GM21576 (cell line): ENCODE data around the gene C1QTNF4.
A peak's percentile ranks its signal among the peaks of the same experiment; 100 is the strongest.

Source experiments
- ATAC-seq: cut with Tn5 transposase; IDR thresholded peaks from one replicate; pipeline ENCODE4 v1.9.1; 2021; ENCODE audit warnings: mild to moderate bottlenecking, moderate library complexity; ENCODE audit not compliant: unreplicated experiment

Gene C1QTNF4

DNA sequence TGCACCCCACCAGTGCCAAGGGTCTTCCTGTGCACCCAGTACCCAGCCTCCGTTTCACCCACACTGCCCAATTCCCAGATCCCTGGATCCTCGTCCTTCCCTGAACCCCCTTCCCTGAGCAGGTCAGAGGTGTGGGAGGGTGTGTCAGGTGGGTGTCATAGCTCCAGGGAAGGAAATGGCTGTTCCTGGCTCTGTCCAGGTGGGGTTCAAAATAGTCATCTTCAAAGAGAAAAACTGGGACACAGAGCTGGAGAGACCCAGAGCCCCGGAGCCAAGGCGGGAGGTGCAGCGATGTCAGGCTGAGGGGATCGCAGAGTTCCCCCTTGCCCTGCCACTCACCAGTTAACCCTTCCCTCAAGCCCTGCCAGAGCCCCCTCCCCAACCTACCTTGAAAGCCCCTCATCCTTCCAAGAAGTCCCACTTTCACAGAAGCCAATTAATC, 698 bp downstream of the C1QTNF4 start:
- no peak for ATAC-seq

DNA sequence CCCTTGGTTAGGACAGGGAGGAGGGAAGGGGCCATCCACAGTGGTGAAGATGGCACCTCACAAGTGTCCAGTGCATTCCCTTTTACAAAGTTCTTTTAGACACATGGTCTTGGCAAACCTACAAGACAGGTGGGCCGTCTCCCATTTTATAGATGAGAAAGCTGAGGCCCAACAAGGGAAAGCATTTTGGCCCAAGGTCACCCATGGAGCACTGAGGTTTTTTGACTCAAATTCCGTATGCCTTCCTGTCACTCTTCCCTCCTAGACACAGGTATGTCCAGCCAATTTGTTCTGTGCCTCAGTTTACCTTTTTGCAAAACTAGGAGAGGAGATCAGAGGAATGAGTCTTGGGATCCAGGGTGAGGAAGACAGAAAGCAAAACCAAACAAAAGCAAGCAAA, 1.2 kb downstream of the C1QTNF4 start:
- no peak for ATAC-seq

GRCh38 chr11:47592251-47592650, 2.0 kb downstream of the C1QTNF4 start:
- ATAC-seq, result no peak

DNA sequence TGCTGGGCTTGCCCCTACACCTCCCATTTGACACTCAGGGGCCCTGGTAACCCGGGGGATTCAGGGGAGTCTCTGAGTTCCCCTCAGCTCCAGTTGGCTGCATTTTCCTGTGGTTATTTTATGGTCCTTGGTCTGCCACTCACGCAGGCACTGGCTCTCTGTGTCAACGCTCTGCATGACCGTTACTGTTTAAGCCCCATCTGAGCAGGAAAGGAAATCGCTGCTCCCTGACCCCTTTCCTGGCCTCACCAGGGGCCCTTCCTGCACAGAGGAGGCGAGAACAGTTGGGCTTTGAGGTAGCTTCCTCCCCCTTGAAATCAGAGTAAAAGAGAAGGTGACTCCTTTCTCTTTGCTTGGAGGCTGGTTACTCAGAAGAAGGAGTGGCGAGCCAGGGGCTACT, 2.4 kb downstream of the C1QTNF4 start:
- no peak for ATAC-seq

GRCh38 chr11:47589977-47590861, 4.0 kb downstream of the C1QTNF4 start:
- ATAC-seq, result no peak

GRCh38 chr11:47589584-47589976, 4.6 kb downstream of the C1QTNF4 start:
- no peak for ATAC-seq

DNA sequence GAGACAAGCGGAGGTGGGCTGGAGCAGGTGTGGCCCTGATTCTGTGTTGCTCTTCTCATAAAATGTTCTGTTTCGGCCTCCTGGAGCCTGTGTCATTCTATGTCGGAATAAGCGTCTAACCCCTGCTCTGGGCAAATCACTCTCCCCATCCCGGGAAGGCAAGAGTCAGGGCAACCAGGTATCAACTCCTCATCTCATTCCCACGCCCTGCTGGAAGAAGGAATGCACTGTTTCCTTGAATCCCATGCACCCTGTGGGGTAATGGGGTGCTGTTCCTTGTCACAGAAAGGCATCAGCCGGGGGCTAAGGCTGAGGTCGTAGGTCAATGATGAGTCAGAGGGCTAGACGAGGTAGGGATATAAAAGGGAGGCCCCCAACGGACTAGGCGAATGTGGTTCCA, 5.1 kb downstream of the C1QTNF4 start:
- ATAC-seq, result no peak

GRCh38 chr11:47587723-47588326, 6.4 kb downstream of the C1QTNF4 start:
- no peak for ATAC-seq

- no peak for ATAC-seq
Observed at GRCh38 chr11:47587039-47587716, 7.0 kb downstream of the C1QTNF4 start.

DNA sequence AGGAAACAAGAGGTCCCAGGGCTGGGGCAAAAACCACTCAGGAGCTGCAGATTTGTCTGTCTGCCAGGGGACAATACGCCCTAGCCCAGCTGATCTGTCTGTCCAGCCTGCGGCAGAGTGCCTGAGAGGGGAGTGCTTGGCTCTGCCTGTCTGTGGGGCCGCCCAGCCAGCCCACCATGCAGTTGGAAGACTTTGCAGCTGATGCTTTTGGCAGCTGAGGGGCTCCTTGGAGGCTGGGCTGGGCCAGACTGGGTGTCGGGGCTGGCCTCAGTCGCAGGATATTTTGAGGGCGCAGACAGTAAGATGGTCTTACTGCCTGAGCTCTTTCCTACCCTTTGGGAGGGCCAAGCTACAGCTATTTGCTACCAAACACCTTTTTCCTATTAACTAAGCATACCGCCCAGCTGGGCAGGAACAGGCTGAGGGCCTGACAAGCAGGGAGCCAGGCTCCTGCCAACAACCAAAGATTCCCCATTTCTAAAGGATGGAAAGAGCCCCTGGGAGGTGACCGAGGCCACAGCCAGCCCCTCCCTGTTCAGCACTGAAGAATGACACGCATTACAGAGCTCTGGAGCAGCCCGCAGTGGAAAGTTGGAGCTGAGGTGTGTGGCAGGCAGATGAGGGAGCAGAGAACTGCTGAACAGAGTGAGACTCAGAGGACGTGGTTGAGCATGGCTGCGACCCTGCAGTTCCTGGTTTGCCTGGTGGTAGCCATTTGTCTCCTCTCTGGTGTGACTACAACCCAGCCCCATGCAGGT, 7.9 kb downstream of the C1QTNF4 start, which contains the start of gene FAM180B:
FAM180B (plus strand) TSS at position 581 of the 758 bp plus-strand sequence; CDS start at position 672, 91 bp downstream.
- ATAC-seq, result no peak

DNA sequence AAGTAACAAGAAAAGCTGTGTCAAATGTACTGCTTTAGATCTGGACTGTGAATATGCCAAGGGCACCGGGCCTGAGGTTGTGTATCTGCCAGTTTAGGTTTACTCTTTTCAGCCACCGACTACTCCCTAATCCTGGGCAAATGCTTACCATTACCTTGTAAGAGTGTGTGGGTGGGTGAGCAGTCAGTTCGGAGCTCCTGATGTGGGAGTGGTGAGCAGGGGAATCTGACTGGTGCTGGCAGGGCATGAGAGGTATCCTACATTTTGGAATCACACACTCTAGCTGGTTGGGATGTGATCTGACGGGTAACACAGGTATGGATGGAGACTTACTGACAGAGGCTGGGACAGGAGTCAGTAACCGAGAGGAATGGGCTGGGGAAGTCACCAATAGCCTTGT, 10.4 kb downstream of the C1QTNF4 start:
- no peak for ATAC-seq

DNA sequence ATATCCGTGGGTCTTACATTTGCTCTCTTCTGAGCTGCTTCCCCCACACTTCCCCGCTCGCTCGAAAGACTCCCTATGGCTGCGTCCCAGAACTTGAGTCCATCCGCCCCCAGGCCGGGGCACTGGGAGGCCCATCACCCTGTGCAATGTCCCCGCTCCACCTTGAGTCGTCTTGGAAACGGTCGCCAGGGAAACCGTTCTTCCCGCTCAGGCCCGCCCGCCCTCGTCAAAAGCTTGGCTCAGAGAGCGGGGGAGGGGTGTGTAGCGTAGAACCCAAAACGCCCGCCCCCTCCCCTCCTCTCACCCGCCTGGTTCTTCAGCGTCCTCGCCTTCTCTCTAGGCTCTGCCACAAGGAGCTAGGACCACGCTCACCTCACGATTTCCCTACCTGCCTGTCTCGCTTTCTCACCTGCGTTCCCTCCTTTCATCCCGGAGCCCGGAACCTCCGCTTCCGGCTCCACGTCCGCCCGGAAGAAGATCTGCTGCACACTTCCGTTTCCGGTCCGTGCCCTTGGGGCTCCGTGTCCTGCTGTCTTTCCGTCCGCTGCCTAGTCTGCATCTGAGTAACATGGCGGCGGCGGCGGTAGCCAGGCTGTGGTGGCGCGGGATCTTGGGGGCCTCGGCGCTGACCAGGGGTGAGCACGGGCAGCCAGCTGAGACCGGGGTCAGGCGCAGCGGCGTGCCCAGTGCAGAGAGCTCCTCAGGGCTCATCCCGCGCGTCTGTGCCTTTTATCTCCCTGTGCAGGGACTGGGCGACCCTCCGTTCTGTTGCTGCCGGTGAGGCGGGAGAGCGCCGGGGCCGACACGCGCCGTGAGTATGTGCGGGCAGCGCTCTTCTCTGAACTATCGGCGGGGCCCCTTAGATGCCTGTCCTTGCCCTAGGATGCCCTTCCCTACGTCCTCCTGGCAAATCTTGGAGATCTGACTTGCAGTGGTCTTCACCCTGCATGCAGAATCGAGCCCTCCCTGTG, 15.4 kb downstream of the C1QTNF4 start, which contains the start of the genes KBTBD4 and NDUFS3:
KBTBD4 (minus strand) TSS at position 447 of the 971 bp plus-strand sequence; CDS start at position 428, 19 bp downstream.
NDUFS3 (plus strand) TSS at position 551 of the 971 bp plus-strand sequence; CDS start at position 569, 18 bp downstream.
- peak; percentile 92 for ATAC-seq

GRCh38 chr11:47577460-47578041, 16.7 kb downstream of the C1QTNF4 start:
- no peak for ATAC-seq

- no peak for ATAC-seq
Observed at GRCh38 chr11:47573321-47573720, 20.9 kb downstream of the C1QTNF4 start.

- no peak for ATAC-seq
Observed at GRCh38 chr11:47572715-47573255, 21.4 kb downstream of the C1QTNF4 start.

DNA sequence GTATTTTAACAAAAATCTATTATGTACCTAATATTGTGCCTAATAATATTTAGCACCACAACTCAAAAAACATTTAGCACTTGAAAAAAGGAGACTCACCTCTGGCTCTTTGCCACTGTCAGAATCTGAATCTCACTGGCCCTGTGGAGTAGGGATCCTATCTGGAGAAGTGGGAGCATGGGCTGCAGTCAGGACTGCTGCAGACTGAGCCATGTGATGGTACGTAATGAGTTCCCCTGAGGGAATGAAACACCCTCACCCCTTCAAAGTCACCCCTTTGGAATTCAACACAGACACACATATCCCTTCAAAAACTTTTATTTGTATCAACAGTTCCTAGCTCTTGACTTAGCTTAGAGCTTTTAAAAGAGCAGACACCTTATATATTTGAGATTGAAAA, 22.3 kb downstream of the C1QTNF4 start:
- ATAC-seq, result no peak

DNA sequence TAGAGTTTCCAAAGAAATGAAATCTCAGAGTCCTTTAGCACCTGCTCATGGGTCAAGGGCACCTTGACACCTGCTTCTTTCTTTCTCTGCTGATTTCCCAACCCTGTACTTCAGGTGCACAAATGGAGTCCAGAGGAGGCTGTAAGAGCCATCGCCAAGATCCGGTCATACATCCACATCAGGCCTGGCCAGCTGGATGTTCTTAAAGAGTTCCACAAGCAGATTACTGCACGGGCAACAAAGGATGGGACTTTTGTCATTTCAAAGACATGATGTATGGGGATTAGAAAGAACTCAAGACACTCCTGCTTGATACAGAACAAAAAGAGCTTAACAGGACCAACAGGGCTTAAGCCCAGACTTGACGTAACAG, 22.9 kb downstream of the C1QTNF4 start:
- ATAC-seq, result no peak

GRCh38 chr11:47570651-47571356, 23.4 kb downstream of the C1QTNF4 start:
- no peak for ATAC-seq
